Hepatocyte (in vitro differentiated cells): ENCODE results near the gene NRIP1. TPM values are rescaled to one million over a fixed set of nuclear protein-coding genes. Genes with fewer than 3 reads are reported as not detected.
A peak's percentile ranks its signal among the peaks of the same experiment; 100 is the strongest.

Source experiments
- DNase-seq: peaks from one replicate; pipeline ENCODE4 v3.0.0-alpha.2; 2016; ENCODE audit warnings: low spot score
- H2AFZ ChIP-seq: fragments of 200-600 bp; sonication (generic); 2 replicates; pipeline ENCODE4 v1.6.0; 2016; ENCODE audit warnings: antibody characterized with exemption, mild to moderate bottlenecking
- H3K27ac ChIP-seq: fragments of 200-600 bp; sonication (generic); 2 replicates; pipeline ENCODE4 v1.5.1; 2016; ENCODE audit warnings: mild to moderate bottlenecking
- H3K27me3 ChIP-seq: fragments of 200-600 bp; sonication (generic); 2 replicates; pipeline ENCODE4 v1.6.1; 2016
- H3K36me3 ChIP-seq: fragments of 200-600 bp; sonication (generic); replicated peaks from 2 replicates; pipeline ENCODE4 v1.5.1; 2016; ENCODE audit warnings: low read depth; ENCODE audit not compliant: insufficient read depth
- H3K4me1 ChIP-seq: fragments of 200-600 bp; sonication (generic); 2 replicates; pipeline ENCODE4 v1.5.1; 2016; ENCODE audit warnings: mild to moderate bottlenecking, moderate library complexity; ENCODE audit not compliant: insufficient read depth
- H3K4me2 ChIP-seq: fragments of 200-600 bp; sonication (generic); 2 replicates; pipeline ENCODE4 v1.6.0; 2016
- H3K4me3 ChIP-seq: fragments of 200-600 bp; sonication (generic); 2 replicates; pipeline ENCODE4 v1.5.1; 2016; ENCODE audit warnings: mild to moderate bottlenecking
- H3K79me2 ChIP-seq: fragments of 200-600 bp; sonication (generic); 2 replicates; pipeline ENCODE4 v1.6.0; 2017; ENCODE audit warnings: mild to moderate bottlenecking
- H3K9me2 ChIP-seq: fragments of 200-600 bp; sonication (generic); replicated peaks from 2 replicates; pipeline ENCODE4 v1.6.0; 2017; ENCODE audit warnings: mild to moderate bottlenecking; ENCODE audit not compliant: insufficient read depth
- H3K9me3 ChIP-seq: fragments of 200-600 bp; sonication (generic); 2 replicates; pipeline ENCODE4 v1.5.1; 2016; ENCODE audit warnings: low read depth, mild to moderate bottlenecking
- H4K20me1 ChIP-seq: fragments of 200-600 bp; sonication (generic); 2 replicates; pipeline ENCODE4 v1.6.0; 2016; ENCODE audit warnings: mild to moderate bottlenecking; ENCODE audit not compliant: insufficient read depth, poor library complexity, severe bottlenecking
- EZH2 ChIP-seq: fragments of 200-600 bp; sonication (generic); IDR thresholded peaks from 2 replicates; pipeline ENCODE4 v1.6.1; 2016; ENCODE audit warnings: antibody characterized with exemption, mild to moderate bottlenecking, borderline replicate concordance
- EZH2phosphoT487 ChIP-seq: fragments of 200-600 bp; sonication (generic); IDR thresholded peaks from one replicate; pipeline ENCODE4 v1.6.1; 2018; ENCODE audit warnings: antibody characterized with exemption, mild to moderate bottlenecking, low read depth, moderate library complexity; ENCODE audit not compliant: unreplicated experiment, severe bottlenecking
- WGBS: methylation state at CpG from one replicate; pipeline ENCODE4 v1.1.6; 2016; ENCODE audit warnings: low lambda C conversion rate; ENCODE audit errors: missing lambda C conversion rate; 5-methylcytosine and 5-hydroxymethylcytosine counted together
- polyA plus RNA-seq: library from polyadenylated mRNA; unstranded; fragments of >200 nt; fragmentation: Nextera tagmentation; extraction: Ambion mirVana; gene quantifications from 2 replicates; pipeline ENCODE4 v1.2.1, GENCODE V29; 2016
- total RNA-seq: library from RNA; depleted of rRNA; stranded (reverse); fragments of >200 nt; gene quantifications from 2 replicates; pipeline ENCODE4 v1.2.3, GENCODE V29; 2014
- TF ChIP-seq, protein P1 (sequence below): fragments of 200-600 bp; sonication (generic); IDR thresholded peaks from 2 replicates; pipeline ENCODE4 v1.5.1; 2016; ENCODE audit warnings: antibody characterized with exemption, mild to moderate bottlenecking; ENCODE audit not compliant: poor library complexity

NRIP1 gene
- total and polyA plus RNA-seq, 2 experiments from 2014 or later: 11.5 to 62.4 TPM

DNA sequence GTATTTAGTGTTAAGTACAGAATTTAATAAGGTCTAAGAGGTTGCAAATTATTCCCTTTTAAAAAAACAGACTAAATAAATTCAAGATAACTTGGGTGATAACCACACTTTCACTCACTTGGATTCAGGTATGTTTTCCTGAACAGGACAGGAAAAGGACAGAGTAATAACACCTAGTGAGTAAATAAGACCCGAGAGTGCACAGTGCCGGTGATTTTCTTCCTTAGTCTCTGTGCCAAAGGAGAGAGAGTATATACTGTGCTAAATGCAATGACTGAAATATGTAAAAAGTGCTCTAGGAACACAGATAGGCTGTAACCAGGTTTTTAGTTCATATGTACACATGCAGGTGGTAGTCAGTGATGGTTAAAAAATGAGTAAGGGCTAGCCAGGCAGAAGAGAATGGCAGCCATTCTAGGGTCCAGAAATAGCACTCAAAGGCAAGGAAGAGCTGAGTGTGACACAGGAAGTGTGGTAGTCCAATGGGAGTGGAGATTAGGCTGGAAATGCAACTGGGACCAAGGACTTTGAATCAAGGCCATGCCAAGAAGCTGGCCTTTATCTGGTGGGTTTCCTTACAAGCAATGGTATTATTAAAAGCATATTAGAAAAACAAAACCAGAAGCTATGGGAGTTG lies 58.1 kb downstream of the NRIP1 start:
- 67% methylated on average over 2 of the region's 2 CpGs for whole genome bisulfite sequencing
- Histone ChIP-seq H3K79me2 (peaks cover 95% of the 10 kb centered on the region), H3K9me2 (no peaks in the 10 kb centered on the region), H3K4me1 (peaks cover 9% of the 10 kb centered on the region), H2AFZ (no peak overlapping the region), H3K4me2 (no peak overlapping the region), H3K36me3 (no peaks in the 10 kb centered on the region), H3K27me3 (no peaks in the 10 kb centered on the region), H3K4me3 (no peak overlapping the region), H3K27ac (no peak overlapping the region), H3K9me3 (no peaks in the 10 kb centered on the region), H4K20me1 (peaks cover 13% of the 10 kb centered on the region)
- TF ChIP-seq EZH2 (no peak), EZH2phosphoT487 (no peak)
- TF ChIP-seq, protein P1, sequence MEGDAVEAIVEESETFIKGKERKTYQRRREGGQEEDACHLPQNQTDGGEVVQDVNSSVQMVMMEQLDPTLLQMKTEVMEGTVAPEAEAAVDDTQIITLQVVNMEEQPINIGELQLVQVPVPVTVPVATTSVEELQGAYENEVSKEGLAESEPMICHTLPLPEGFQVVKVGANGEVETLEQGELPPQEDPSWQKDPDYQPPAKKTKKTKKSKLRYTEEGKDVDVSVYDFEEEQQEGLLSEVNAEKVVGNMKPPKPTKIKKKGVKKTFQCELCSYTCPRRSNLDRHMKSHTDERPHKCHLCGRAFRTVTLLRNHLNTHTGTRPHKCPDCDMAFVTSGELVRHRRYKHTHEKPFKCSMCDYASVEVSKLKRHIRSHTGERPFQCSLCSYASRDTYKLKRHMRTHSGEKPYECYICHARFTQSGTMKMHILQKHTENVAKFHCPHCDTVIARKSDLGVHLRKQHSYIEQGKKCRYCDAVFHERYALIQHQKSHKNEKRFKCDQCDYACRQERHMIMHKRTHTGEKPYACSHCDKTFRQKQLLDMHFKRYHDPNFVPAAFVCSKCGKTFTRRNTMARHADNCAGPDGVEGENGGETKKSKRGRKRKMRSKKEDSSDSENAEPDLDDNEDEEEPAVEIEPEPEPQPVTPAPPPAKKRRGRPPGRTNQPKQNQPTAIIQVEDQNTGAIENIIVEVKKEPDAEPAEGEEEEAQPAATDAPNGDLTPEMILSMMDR: no peak
- DNase-seq: no peak

GRCh38 chr21:15005391-15005790 lies 59.4 kb downstream of the NRIP1 start:
- H3K36me3 ChIP-seq: no peaks in the 10 kb centered on the region
- H3K4me1 ChIP-seq: peaks cover 13% of the 10 kb centered on the region
- no peak for TF ChIP-seq EZH2
- TF ChIP-seq, protein P1: no peak
- TF ChIP-seq EZH2phosphoT487: no peak
- H3K27me3 ChIP-seq: no peaks in the 10 kb centered on the region
- peaks cover 25% of the 10 kb centered on the region for H4K20me1 ChIP-seq
- no peak overlapping the region for H2AFZ ChIP-seq
- no peak for DNase-seq
- H3K9me3 ChIP-seq: no peaks in the 10 kb centered on the region
- H3K4me2 ChIP-seq: peak overlapping the region; percentile 52
- WGBS: 31% methylated on average over 6 of the region's 6 CpGs
- no peak overlapping the region for H3K4me3 ChIP-seq
- H3K9me2 ChIP-seq: no peaks in the 10 kb centered on the region
- peaks cover 97% of the 10 kb centered on the region for H3K79me2 ChIP-seq
- H3K27ac ChIP-seq: no peak overlapping the region

GRCh38 chr21:15004721-15005370 lies 60.0 kb downstream of the NRIP1 start:
- Histone ChIP-seq H3K4me2 (peak overlapping the region; percentile 52), H3K4me3 (no peak overlapping the region), H3K9me3 (no peaks in the 10 kb centered on the region), H3K79me2 (peaks cover 96% of the 10 kb centered on the region), H2AFZ (no peak overlapping the region), H3K27ac (no peak overlapping the region), H3K4me1 (peaks cover 13% of the 10 kb centered on the region), H3K9me2 (no peaks in the 10 kb centered on the region), H3K27me3 (no peaks in the 10 kb centered on the region), H4K20me1 (peaks cover 24% of the 10 kb centered on the region), H3K36me3 (no peaks in the 10 kb centered on the region)
- 62% methylated on average over 2 of the region's 2 CpGs for WGBS
- TF ChIP-seq, protein P1: no peak
- no peak for TF ChIP-seq EZH2phosphoT487
- no peak for TF ChIP-seq EZH2
- DNase-seq: no peak
